GM19467 (cell line): Measurements from ENCODE around the gene CDS2.

Source experiments
- ATAC-seq: cut with Tn5 transposase; IDR thresholded peaks from one replicate; pipeline ENCODE4 v1.9.1; 2021; ENCODE audit warnings: mild to moderate bottlenecking, moderate library complexity; ENCODE audit not compliant: unreplicated experiment

CDS2 gene

GRCh38 chr20:5118220-5119142 is 8.3 kb upstream of the CDS2 start:
- ATAC-seq, result no peak

- ATAC-seq, result no peak
These were observed 7.7 kb upstream of the CDS2 start for GRCh38 chr20:5119143-5119434.

- peak; percentile 90 for ATAC-seq
These were observed 7.2 kb upstream of the CDS2 start, which contains the start of gene PCNA for GRCh38 chr20:5119435-5120184. Gene PCNA, minus strand, starts transcription at chr20:5119958. Its CDS starts 160 bp downstream, at chr20:5119798.

GRCh38 chr20:5120185-5120476 is 6.7 kb upstream of the CDS2 start:
- ATAC-seq, result no peak

GRCh38 chr20:5122873-5123260 is 3.9 kb upstream of the CDS2 start:
- ATAC-seq, result no peak

- ATAC-seq, result peak; percentile 29
These were observed 523 bp downstream of the CDS2 start for GRCh38 chr20:5127204-5127858.

- no peak for ATAC-seq
These were observed 1.1 kb downstream of the CDS2 start for GRCh38 chr20:5127859-5128424.

- ATAC-seq, result no peak
These were observed 2.1 kb downstream of the CDS2 start for GRCh38 chr20:5128886-5129285.

GRCh38 chr20:5131502-5131901 is 4.7 kb downstream of the CDS2 start:
- no peak for ATAC-seq

- no peak for ATAC-seq
These were observed 7.2 kb downstream of the CDS2 start for GRCh38 chr20:5133998-5134397.

- no peak for ATAC-seq
These were observed 8.7 kb downstream of the CDS2 start for GRCh38 chr20:5135363-5136012.

GRCh38 chr20:5136096-5136495 is 9.3 kb downstream of the CDS2 start:
- no peak for ATAC-seq

- ATAC-seq, result no peak
These were observed 13.4 kb downstream of the CDS2 start for GRCh38 chr20:5140195-5140594.

GRCh38 chr20:5141615-5142014 is 14.8 kb downstream of the CDS2 start:
- no peak for ATAC-seq

GRCh38 chr20:5143851-5144250 is 17.0 kb downstream of the CDS2 start:
- no peak for ATAC-seq

GRCh38 chr20:5145365-5146098 is 18.7 kb downstream of the CDS2 start:
- ATAC-seq, result no peak

- no peak for ATAC-seq
These were observed 19.4 kb downstream of the CDS2 start for GRCh38 chr20:5146099-5146668.

GRCh38 chr20:5146871-5147592 is 20.2 kb downstream of the CDS2 start:
- no peak for ATAC-seq

- ATAC-seq, result no peak
These were observed 21.8 kb downstream of the CDS2 start for GRCh38 chr20:5148581-5148980.
